ENCODE data around the gene GNG3.
"Not testable (repeated sequence)": the region's sequence is repeated elsewhere in the genome, so short reads cannot be mapped to it uniquely, and the experiment has no call there.

The GNG3 gene

DNA sequence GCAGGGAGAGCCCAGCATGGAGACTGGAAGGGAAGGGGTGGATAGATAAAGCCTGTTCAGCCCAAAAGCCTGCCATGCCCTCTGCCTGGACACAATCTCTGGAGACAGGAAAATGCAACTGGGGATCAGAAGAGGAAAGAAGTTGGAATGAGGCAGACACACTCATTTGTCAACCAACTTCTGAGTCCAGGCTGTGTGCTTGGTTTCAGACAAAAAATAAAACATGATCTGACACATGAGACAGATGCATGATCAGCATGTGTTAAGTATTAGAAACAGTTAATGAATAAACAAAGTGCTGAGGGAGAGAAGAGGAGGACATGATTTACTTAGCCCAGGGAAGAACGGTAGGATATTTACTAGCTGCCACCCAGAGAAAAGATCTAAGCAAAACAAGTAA lies 19.0 kb upstream of the GNG3 start:
- Histone ChIP-seq H3K4me1 (ENCODE audit: control insufficient read depth, insufficient read depth, low read length) (peaks cover 8% of the 10 kb centered on the region; the same call in 1 of the 2 replicates), H3K36me3 (ENCODE audit: control insufficient read depth, insufficient read depth, low read length) (peaks cover 38% of the 10 kb centered on the region), H3K9me3 (ENCODE audit: control insufficient read depth, insufficient read depth, low read depth, low read length) (no peaks in the 10 kb centered on the region), H3K4me3 (ENCODE audit: low read depth, low read length) (no peak overlapping the region), H3K27me3 (ENCODE audit: control insufficient read depth, insufficient read depth, low read length) (no peaks in the 10 kb centered on the region), H3K27ac (ENCODE audit: low read depth, low read length) (no peak overlapping the region), H3K9ac (ENCODE audit: low read length) (no peak overlapping the region)

GRCh38 chr11:62689421-62690183 lies 17.9 kb upstream of the GNG3 start, which contains the start of gene LRRN4CL:
LRRN4CL (minus strand) TSS chr11:62689530; CDS start chr11:62688508, 1,022 bp downstream.
- Histone ChIP-seq H3K4me3 (ENCODE audit: low read depth, low read length) (no peak within 1 kb of the TSS), H3K9ac (ENCODE audit: low read length) (no peak within 1 kb of the TSS), H3K36me3 (ENCODE audit: control insufficient read depth, insufficient read depth, low read length) (peaks cover 47% of the 10 kb centered on the region), H3K9me3 (ENCODE audit: control insufficient read depth, insufficient read depth, low read depth, low read length) (no peaks in the 10 kb centered on the region), H3K27ac (ENCODE audit: low read depth, low read length) (no peak within 1 kb of the TSS), H3K4me1 (ENCODE audit: control insufficient read depth, insufficient read depth, low read length) (peaks cover 8% of the 10 kb centered on the region; the same call in 1 of the 2 replicates), H3K27me3 (ENCODE audit: control insufficient read depth, insufficient read depth, low read length) (no peaks in the 10 kb centered on the region)

GRCh38 chr11:62693624-62694023 lies 13.9 kb upstream of the GNG3 start:
- H3K9me3 ChIP-seq (ENCODE audit: control insufficient read depth, insufficient read depth, low read depth, low read length); H3K27me3 ChIP-seq (ENCODE audit: control insufficient read depth, insufficient read depth, low read length); H3K4me3 ChIP-seq (ENCODE audit: low read depth, low read length); H3K27ac ChIP-seq (ENCODE audit: low read depth, low read length); H3K4me1 ChIP-seq (ENCODE audit: control insufficient read depth, insufficient read depth, low read length); H3K9ac ChIP-seq (ENCODE audit: low read length): not testable (repeated sequence)
- peaks cover 50% of the 10 kb centered on the region for H3K36me3 ChIP-seq (ENCODE audit: control insufficient read depth, insufficient read depth, low read length)

- H3K27ac ChIP-seq (ENCODE audit: low read depth, low read length), result no peak overlapping the region
- no peak overlapping the region for H3K4me3 ChIP-seq (ENCODE audit: low read depth, low read length)
- H3K27me3 ChIP-seq (ENCODE audit: control insufficient read depth, insufficient read depth, low read length), result no peaks in the 10 kb centered on the region
- no peaks in the 10 kb centered on the region for H3K9me3 ChIP-seq (ENCODE audit: control insufficient read depth, insufficient read depth, low read depth, low read length)
- no peak overlapping the region for H3K9ac ChIP-seq (ENCODE audit: low read length)
- peaks cover 49% of the 10 kb centered on the region for H3K36me3 ChIP-seq (ENCODE audit: control insufficient read depth, insufficient read depth, low read length)
- peaks cover 4% of the 10 kb centered on the region; the same call in 1 of the 2 replicates for H3K4me1 ChIP-seq (ENCODE audit: control insufficient read depth, insufficient read depth, low read length)
Measured at GRCh38 chr11:62694455-62695167, 12.9 kb upstream of the GNG3 start.

- Histone ChIP-seq H3K9me3 (ENCODE audit: control insufficient read depth, insufficient read depth, low read depth, low read length) (no peaks in the 10 kb centered on the region), H3K27ac (ENCODE audit: low read depth, low read length) (no peak overlapping the region), H3K4me1 (ENCODE audit: control insufficient read depth, insufficient read depth, low read length) (peaks cover 6% of the 10 kb centered on the region; the same call in 1 of the 2 replicates), H3K36me3 (ENCODE audit: control insufficient read depth, insufficient read depth, low read length) (peaks cover 29% of the 10 kb centered on the region), H3K27me3 (ENCODE audit: control insufficient read depth, insufficient read depth, low read length) (no peaks in the 10 kb centered on the region), H3K4me3 (ENCODE audit: low read depth, low read length) (no peak overlapping the region), H3K9ac (ENCODE audit: low read length) (no peak overlapping the region)
Measured at GRCh38 chr11:62702246-62702645, 5.2 kb upstream of the GNG3 start.

DNA sequence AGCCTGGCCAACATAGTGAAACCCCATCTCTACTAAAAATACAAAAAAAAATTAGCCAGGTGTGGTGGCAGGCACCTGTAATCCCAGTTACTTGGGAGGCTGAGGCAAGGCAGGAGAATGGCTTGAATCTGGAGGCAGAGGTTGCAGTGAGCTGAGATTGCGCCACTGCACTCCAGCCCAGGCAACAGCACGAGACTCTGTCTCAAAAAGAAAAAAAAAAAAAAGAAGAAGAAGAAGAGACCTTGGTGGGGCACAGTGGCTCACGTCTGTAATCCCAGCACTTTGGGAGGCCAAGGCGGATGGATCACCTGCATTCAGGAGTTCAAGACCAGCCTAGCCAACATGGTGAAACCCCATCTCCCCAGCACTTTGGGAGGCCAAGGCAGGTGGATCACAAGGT lies 3.6 kb upstream of the GNG3 start:
- peaks cover 29% of the 10 kb centered on the region for H3K36me3 ChIP-seq (ENCODE audit: control insufficient read depth, insufficient read depth, low read length)

DNA sequence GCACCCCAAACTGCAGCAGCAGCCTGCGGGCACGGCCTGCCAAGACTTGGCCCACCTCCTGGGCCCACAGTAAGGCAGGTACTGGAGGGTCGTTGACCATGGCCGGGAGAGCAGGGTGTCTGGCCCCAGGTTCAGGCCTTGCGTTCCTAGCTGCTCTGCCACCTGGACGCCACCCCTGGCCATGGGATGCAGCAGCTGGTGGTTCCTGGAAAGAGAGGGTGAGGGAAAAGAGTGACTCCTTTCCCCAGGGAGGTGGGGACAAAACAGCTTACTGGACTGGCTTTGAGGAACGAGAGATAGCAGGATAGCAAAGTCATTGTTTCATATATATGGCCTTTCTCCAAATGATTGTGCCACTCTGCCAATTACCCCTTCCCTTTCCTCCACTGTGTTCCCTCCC lies 2.1 kb upstream of the GNG3 start:
- Histone ChIP-seq H3K4me3 (ENCODE audit: low read depth, low read length) (peak overlapping the region; percentile 88), H3K4me1 (ENCODE audit: control insufficient read depth, insufficient read depth, low read length) (peaks cover 20% of the 10 kb centered on the region), H3K27me3 (ENCODE audit: control insufficient read depth, insufficient read depth, low read length) (no peaks in the 10 kb centered on the region), H3K27ac (ENCODE audit: low read depth, low read length) (no peak overlapping the region), H3K9ac (ENCODE audit: low read length) (peak overlapping the region; percentile 76), H3K36me3 (ENCODE audit: control insufficient read depth, insufficient read depth, low read length) (peaks cover 29% of the 10 kb centered on the region), H3K9me3 (ENCODE audit: control insufficient read depth, insufficient read depth, low read depth, low read length) (no peaks in the 10 kb centered on the region)

More for the DNA sequence above, 3.6 kb upstream of the GNG3 start:
- H3K4me3 ChIP-seq (ENCODE audit: low read depth, low read length); H3K9me3 ChIP-seq (ENCODE audit: control insufficient read depth, insufficient read depth, low read depth, low read length); H3K27ac ChIP-seq (ENCODE audit: low read depth, low read length); H3K27me3 ChIP-seq (ENCODE audit: control insufficient read depth, insufficient read depth, low read length); H3K9ac ChIP-seq (ENCODE audit: low read length): not testable (repeated sequence)
- H3K4me1 ChIP-seq (ENCODE audit: control insufficient read depth, insufficient read depth, low read length), result peaks cover 15% of the 10 kb centered on the region

DNA sequence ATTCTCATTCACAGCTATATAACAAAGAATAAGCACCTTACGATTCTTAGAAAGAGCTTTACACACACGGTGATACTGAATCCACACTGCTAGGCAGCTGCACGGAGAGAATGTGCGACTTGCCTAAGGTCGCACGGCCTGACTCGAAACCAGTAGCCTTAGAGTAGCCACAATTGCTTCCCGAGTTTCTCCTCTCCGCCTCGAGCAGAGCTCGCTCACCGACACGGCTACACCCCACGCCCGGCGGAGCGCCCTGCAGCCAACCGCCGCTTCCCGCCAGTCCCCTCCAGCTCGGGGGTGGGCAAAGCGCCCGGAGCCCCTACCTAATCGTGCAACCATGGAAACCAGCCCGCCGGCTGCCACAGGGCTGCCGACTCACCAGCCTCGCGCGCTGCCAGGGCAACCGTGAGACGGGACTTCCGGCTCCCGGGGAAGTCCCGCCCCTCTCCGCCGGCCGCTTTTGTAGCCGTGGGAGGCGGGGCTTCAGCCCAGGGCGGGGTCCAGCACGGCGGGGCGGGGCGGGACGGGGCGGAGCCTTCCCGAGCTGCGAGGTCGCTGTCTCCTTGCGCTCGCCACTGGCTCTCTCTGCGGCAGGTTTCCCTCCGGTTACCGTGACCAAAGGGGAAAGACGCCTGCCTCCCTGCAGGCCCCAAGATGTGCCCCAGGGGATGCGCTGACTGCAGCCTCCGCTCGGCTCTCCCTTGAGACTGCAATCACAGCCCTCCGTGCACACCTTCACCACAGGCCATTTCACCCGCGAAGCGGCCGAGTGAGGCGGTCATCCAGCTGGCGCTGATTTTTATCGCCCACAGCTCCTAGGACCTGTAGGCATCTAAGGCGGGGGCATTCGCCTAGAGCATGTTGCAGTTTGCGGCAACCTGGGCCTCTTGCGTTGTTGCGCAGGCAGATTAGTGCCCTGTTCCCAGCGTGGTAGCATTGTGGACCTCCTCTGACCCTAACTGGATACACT lies 1.3 kb upstream of the GNG3 start:
- peak overlapping the region; percentile 62 for H3K27ac ChIP-seq (ENCODE audit: low read depth, low read length)
- H3K4me1 ChIP-seq (ENCODE audit: control insufficient read depth, insufficient read depth, low read length), result peaks cover 22% of the 10 kb centered on the region
- no peaks in the 10 kb centered on the region for H3K9me3 ChIP-seq (ENCODE audit: control insufficient read depth, insufficient read depth, low read depth, low read length)
- no peaks in the 10 kb centered on the region for H3K27me3 ChIP-seq (ENCODE audit: control insufficient read depth, insufficient read depth, low read length)
- H3K4me3 ChIP-seq (ENCODE audit: low read depth, low read length), result peak overlapping the region; percentile 88
- peak overlapping the region; percentile 83 for H3K9ac ChIP-seq (ENCODE audit: low read length)
- H3K36me3 ChIP-seq (ENCODE audit: control insufficient read depth, insufficient read depth, low read length), result peaks cover 27% of the 10 kb centered on the region

DNA sequence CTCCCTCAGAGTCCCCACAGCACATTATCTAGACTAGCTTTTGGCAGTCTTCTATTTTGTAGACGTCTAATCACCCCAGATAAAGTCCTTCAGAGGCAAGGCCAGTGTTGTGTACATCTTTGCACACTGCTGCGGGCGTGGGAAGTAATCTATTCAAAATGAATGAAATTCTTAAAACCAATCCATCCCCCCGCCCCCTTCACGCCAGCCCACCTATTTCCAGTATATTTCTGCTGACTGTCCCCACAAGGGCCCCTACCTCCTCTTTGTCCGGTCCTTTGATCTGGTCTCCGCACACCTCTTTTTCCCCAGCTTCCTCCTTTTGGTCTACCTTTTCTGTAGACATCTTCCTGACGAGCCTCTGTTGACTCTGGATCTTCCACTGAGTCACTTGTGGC lies 627 bp upstream of the GNG3 start:
- peaks cover 22% of the 10 kb centered on the region for H3K4me1 ChIP-seq (ENCODE audit: control insufficient read depth, insufficient read depth, low read length)
- peak overlapping the region; percentile 83 for H3K9ac ChIP-seq (ENCODE audit: low read length)
- peak overlapping the region; percentile 29; the same call in 1 of the 2 replicates for H3K27ac ChIP-seq (ENCODE audit: low read depth, low read length)

GRCh38 chr11:62708392-62708791 lies 916 bp downstream of the GNG3 start:
- Histone ChIP-seq H3K9me3 (ENCODE audit: control insufficient read depth, insufficient read depth, low read depth, low read length) (no peaks in the 10 kb centered on the region), H3K27ac (ENCODE audit: low read depth, low read length) (no peak overlapping the region), H3K9ac (ENCODE audit: low read length) (peak overlapping the region; percentile 86), H3K36me3 (ENCODE audit: control insufficient read depth, insufficient read depth, low read length) (peaks cover 33% of the 10 kb centered on the region), H3K27me3 (ENCODE audit: control insufficient read depth, insufficient read depth, low read length) (no peaks in the 10 kb centered on the region), H3K4me1 (ENCODE audit: control insufficient read depth, insufficient read depth, low read length) (peaks cover 22% of the 10 kb centered on the region), H3K4me3 (ENCODE audit: low read depth, low read length) (peak overlapping the region; percentile 85)

More for the DNA sequence above, 627 bp upstream of the GNG3 start:
- H3K9me3 ChIP-seq (ENCODE audit: control insufficient read depth, insufficient read depth, low read depth, low read length), result no peaks in the 10 kb centered on the region
- no peaks in the 10 kb centered on the region for H3K27me3 ChIP-seq (ENCODE audit: control insufficient read depth, insufficient read depth, low read length)
- H3K4me3 ChIP-seq (ENCODE audit: low read depth, low read length), result peak overlapping the region; percentile 88
- H3K36me3 ChIP-seq (ENCODE audit: control insufficient read depth, insufficient read depth, low read length), result peaks cover 26% of the 10 kb centered on the region
